Coronary artery (tissue), 2 donors: Measurements from ENCODE around the gene ZBTB22.

Experiments
- DNase-seq: peaks from one replicate; pipeline ENCODE4 v3.0.0-alpha.2; 2017; ENCODE audit warnings: low spot score
- H3K27ac ChIP-seq, 2 donors: fragments of 200-600 bp; sonication (generic); one replicate each; pipeline ENCODE4 v1.5.1; 2016 to 2019
- H3K4me3 ChIP-seq: fragments of 200-600 bp; sonication (generic); 2 replicates; pipeline ENCODE4 v1.5.1; 2016; ENCODE audit warnings: mild to moderate bottlenecking, moderate library complexity
- CTCF ChIP-seq: fragments of 200-600 bp; sonication (generic); IDR thresholded peaks from one replicate; pipeline ENCODE4 v1.5.1; 2019; ENCODE audit warnings: antibody characterized with exemption

The ZBTB22 gene

GRCh38 chr6:33333666-33334065 is 16.1 kb upstream of the ZBTB22 start:
- TF ChIP-seq CTCF: no peak
- Histone ChIP-seq H3K27ac (no peak overlapping the region), H3K4me3 (no peak overlapping the region)
- DNase-seq: no peak

GRCh38 chr6:33330736-33331135 is 13.2 kb upstream of the ZBTB22 start:
- H3K27ac ChIP-seq: no peak overlapping the region
- TF ChIP-seq CTCF: no peak
- DNase-seq: no peak
- no peak overlapping the region for H3K4me3 ChIP-seq

GRCh38 chr6:33329058-33329457 is 11.5 kb upstream of the ZBTB22 start:
- Histone ChIP-seq H3K27ac (no peak overlapping the region), H3K4me3 (no peak overlapping the region)
- no peak for DNase-seq
- TF ChIP-seq CTCF: no peak

- peak overlapping the region in 1 of 2 donors; percentile 94 for H3K27ac ChIP-seq
- peak overlapping the region; percentile 91 for H3K4me3 ChIP-seq
- DNase-seq: no peak
- no peak for TF ChIP-seq CTCF
These were observed 6.6 kb upstream of the ZBTB22 start for GRCh38 chr6:33324125-33324524.

GRCh38 chr6:33323623-33323948 is 6.0 kb upstream of the ZBTB22 start:
- Histone ChIP-seq H3K27ac (peak overlapping the region; percentile 47 to 94), H3K4me3 (peak overlapping the region; percentile 91)
- no peak for DNase-seq
- no peak for TF ChIP-seq CTCF

GRCh38 chr6:33321227-33321626 is 3.7 kb upstream of the ZBTB22 start:
- peak overlapping the region in 1 of 2 donors; percentile 94 for H3K27ac ChIP-seq
- H3K4me3 ChIP-seq: no peak overlapping the region
- DNase-seq: no peak
- no peak for TF ChIP-seq CTCF

- DNase-seq: no peak
- Histone ChIP-seq H3K4me3 (peak overlapping the region; percentile 31), H3K27ac (peak overlapping the region; percentile 69 to 73)
- no peak for TF ChIP-seq CTCF
These were observed 3.0 kb upstream of the ZBTB22 start for GRCh38 chr6:33320315-33321181.
